GM10248 (cell line): Measurements from ENCODE around the gene SEC31B.
A peak's percentile ranks its signal among the peaks of the same experiment; 100 is the strongest.

ENCODE experiments used
- CTCF ChIA-PET: fragments of 300-600 bp; sonication (Branson Sonifier 250); formaldehyde crosslinking; extraction: SDS; loops from one replicate; lab custom pipeline; 2021; ENCODE audit warnings: antibody characterized with exemption; lab: Yijun Ruan, JAX
- POLR2A ChIA-PET: fragments of 350-650 bp; sonication (Branson Sonifier 250); formaldehyde crosslinking; extraction: SDS; loops from one replicate; lab custom pipeline; 2020; ENCODE audit warnings: antibody characterized with exemption; lab: Yijun Ruan, JAX
- DNase-seq: peaks from one replicate; pipeline ENCODE4 v3.0.0; 2012; ENCODE audit errors: extremely low spot score
- CTCF ChIP-seq: IDR thresholded peaks from 2 replicates; pipeline ENCODE4 v1.5.1; 2012; ENCODE audit warnings: mild to moderate bottlenecking, low read depth; ENCODE audit errors: extremely low read depth, missing control alignments, control extremely low read depth

SEC31B gene

GRCh38 chr10:100562008-100562672, 42.5 kb upstream of the SEC31B start:
- POLR2A ChIA-PET = interaction anchor here (0.6 kb wide), 2 partner anchors 36 to 37 kb away, joined by 3 to 7 read pairs; no protein-coding TSS in a partner anchor
- TF ChIP-seq CTCF = peak; percentile 87

GRCh38 chr10:100561005-100561404, 41.3 kb upstream of the SEC31B start:
- POLR2A ChIA-PET = no interaction called here
- DNase-seq = no peak

More at GRCh38 chr10:100562008-100562672, 42.5 kb upstream of the SEC31B start:
- DNase-seq = peak; percentile 84
- CTCF ChIA-PET = interaction anchor here (0.7 to 4.7 kb wide), 16 partner anchors 9 to 457 kb away, joined by 3 to 28 read pairs (median 4); no protein-coding TSS in a partner anchor

GRCh38 chr10:100560248-100560647, 40.6 kb upstream of the SEC31B start:
- POLR2A ChIA-PET = no interaction called here

More at GRCh38 chr10:100561005-100561404, 41.3 kb upstream of the SEC31B start:
- no peak for TF ChIP-seq CTCF
- CTCF ChIA-PET = interaction anchor here (0.8 to 4.7 kb wide), 8 partner anchors 16 to 317 kb away, joined by 3 to 28 read pairs (median 5); partner anchors contain the start of gene HIF1AN

GRCh38 chr10:100554902-100555301, 35.2 kb upstream of the SEC31B start:
- no peak for TF ChIP-seq CTCF
- POLR2A ChIA-PET = interaction anchor here (0.5 kb wide), 1 partner anchor 182 kb away, joined by 3 read pairs; no protein-coding TSS in a partner anchor
- CTCF ChIA-PET = interaction anchor here (1.3 to 2.0 kb wide), 4 partner anchors 11 to 587 kb away, joined by 3 to 7 read pairs (median 5); no protein-coding TSS in a partner anchor
- no peak for DNase-seq

More at GRCh38 chr10:100560248-100560647, 40.6 kb upstream of the SEC31B start:
- CTCF ChIA-PET = interaction anchor here (1.1 to 4.7 kb wide), 6 partner anchors 15 to 318 kb away, joined by 3 to 28 read pairs (median 6); partner anchors contain the start of gene HIF1AN
- no peak for TF ChIP-seq CTCF
- no peak for DNase-seq

GRCh38 chr10:100553929-100554328, 34.3 kb upstream of the SEC31B start:
- TF ChIP-seq CTCF = no peak
- DNase-seq = no peak
- ChIA-PET POLR2A (interaction anchor here (0.5 kb wide), 1 partner anchor 59 kb away, joined by 4 read pairs; no protein-coding TSS in a partner anchor), CTCF (interaction anchor here (1.1 to 2.0 kb wide), 4 partner anchors 9 to 35 kb away, joined by 3 to 11 read pairs (median 6); no protein-coding TSS in a partner anchor)

- no peak for TF ChIP-seq CTCF
- ChIA-PET CTCF (interaction anchor here (0.9 to 3.5 kb wide), 4 partner anchors 11 to 214 kb away, joined by 3 to 13 read pairs (median 4); no protein-coding TSS in a partner anchor), POLR2A (no interaction called here)
- no peak for DNase-seq
Measured at GRCh38 chr10:100551738-100552137, 32.1 kb upstream of the SEC31B start.
